ENCODE results near the gene RNU6-1. TPM values are rescaled to one million over a fixed set of nuclear protein-coding genes. Genes with fewer than 3 reads are reported as not detected.

The RNU6-1 gene
- total RNA-seq, 2 experiments from 2014 or later: not detected

- TF ChIP-seq CTCF (conservative IDR thresholded peaks at IDR 0.05; ENCODE audit: low read length) (no peak), EZH2phosphoT487 (IDR thresholded peaks at IDR 0.05; ENCODE audit: borderline replicate concordance, low read depth, low read length) (no peak)
- intact Hi-C loops (cut with micrococcal nuclease; ENCODE audit: unreplicated experiment): no loop called here
- Histone ChIP-seq H3K9me3 (ENCODE audit: low read length) (no peaks in the 10 kb centered on the region), H2AFZ (ENCODE audit: low read length) (no peak overlapping the region), H3K27ac (ENCODE audit: low read depth, low read length, poor library complexity, severe bottlenecking) (no peak overlapping the region), H3K9me2 (ENCODE audit: insufficient read depth, low read length) (no peaks in the 10 kb centered on the region), H3K79me2 (ENCODE audit: insufficient read depth, low read depth, low read length) (no peaks in the 10 kb centered on the region), H3K36me3 (ENCODE audit: insufficient read depth, low read length) (no peaks in the 10 kb centered on the region; the same call in 1 of the 2 replicates), H4K20me1 (ENCODE audit: insufficient read depth, low read length) (no peaks in the 10 kb centered on the region), H3K4me3 (ENCODE audit: low read depth, low read length, poor library complexity, severe bottlenecking) (no peak overlapping the region), H3K4me1 (ENCODE audit: insufficient read depth, low read length, poor library complexity, severe bottlenecking) (peaks cover 10% of the 10 kb centered on the region), H3K4me2 (ENCODE audit: low read length) (no peak overlapping the region)
- ChIA-PET POLR2A (no interaction called here), CTCF (ENCODE audit: unreplicated experiment) (no interaction called here)
- no peak for DNase-seq (ENCODE audit: low spot score)
- BruUV-seq (replicated peaks): no TSS peak
Observed at GRCh38 chr15:67819636-67820035, 20.2 kb downstream of the RNU6-1 start.

- DNase-seq (ENCODE audit: low spot score): no peak
- Histone ChIP-seq H3K9me3 (ENCODE audit: low read length) (no peaks in the 10 kb centered on the region), H4K20me1 (ENCODE audit: insufficient read depth, low read length) (no peaks in the 10 kb centered on the region), H3K9me2 (ENCODE audit: insufficient read depth, low read length) (no peaks in the 10 kb centered on the region), H2AFZ (ENCODE audit: low read length) (no peak overlapping the region), H3K27ac (ENCODE audit: low read depth, low read length, poor library complexity, severe bottlenecking) (no peak overlapping the region), H3K4me3 (ENCODE audit: low read depth, low read length, poor library complexity, severe bottlenecking) (no peak overlapping the region), H3K4me1 (ENCODE audit: insufficient read depth, low read length, poor library complexity, severe bottlenecking) (peaks cover 4% of the 10 kb centered on the region), H3K4me2 (ENCODE audit: low read length) (no peak overlapping the region), H3K36me3 (ENCODE audit: insufficient read depth, low read length) (no peaks in the 10 kb centered on the region; the same call in 1 of the 2 replicates), H3K79me2 (ENCODE audit: insufficient read depth, low read depth, low read length) (no peaks in the 10 kb centered on the region)
- TF ChIP-seq EZH2phosphoT487 (IDR thresholded peaks at IDR 0.05; ENCODE audit: borderline replicate concordance, low read depth, low read length) (no peak), CTCF (conservative IDR thresholded peaks at IDR 0.05; ENCODE audit: low read length) (no peak)
- POLR2A ChIA-PET: interaction anchor here (0.7 kb wide), 1 partner anchor 258 kb away, joined by 3 read pairs; no protein-coding TSS in a partner anchor
- no TSS peak for BruUV-seq (replicated peaks)
- intact Hi-C loops (cut with micrococcal nuclease; ENCODE audit: unreplicated experiment): no loop called here
- CTCF ChIA-PET (ENCODE audit: unreplicated experiment): no interaction called here
Observed at GRCh38 chr15:67818464-67818863, 21.4 kb downstream of the RNU6-1 start.

GRCh38 chr15:67816668-67817067 lies 23.2 kb downstream of the RNU6-1 start:
- DNase-seq (ENCODE audit: low spot score): no peak
- H3K36me3 ChIP-seq (ENCODE audit: insufficient read depth, low read length): no peaks in the 10 kb centered on the region; the same call in 1 of the 2 replicates
- peaks cover 5% of the 10 kb centered on the region for H3K4me1 ChIP-seq (ENCODE audit: insufficient read depth, low read length, poor library complexity, severe bottlenecking)
- no peak overlapping the region for H2AFZ ChIP-seq (ENCODE audit: low read length)
- H3K4me2 ChIP-seq (ENCODE audit: low read length): no peak overlapping the region
- H3K9me2 ChIP-seq (ENCODE audit: insufficient read depth, low read length): no peaks in the 10 kb centered on the region
- no TSS peak for BruUV-seq (replicated peaks)
- ChIA-PET POLR2A (no interaction called here), CTCF (ENCODE audit: unreplicated experiment) (no interaction called here)
- TF ChIP-seq CTCF (conservative IDR thresholded peaks at IDR 0.05; ENCODE audit: low read length) (no peak), EZH2phosphoT487 (IDR thresholded peaks at IDR 0.05; ENCODE audit: borderline replicate concordance, low read depth, low read length) (no peak)
- intact Hi-C loops (cut with micrococcal nuclease; ENCODE audit: unreplicated experiment): no loop called here
- no peak overlapping the region for H3K27ac ChIP-seq (ENCODE audit: low read depth, low read length, poor library complexity, severe bottlenecking)
- no peak overlapping the region for H3K4me3 ChIP-seq (ENCODE audit: low read depth, low read length, poor library complexity, severe bottlenecking)
- no peaks in the 10 kb centered on the region for H3K79me2 ChIP-seq (ENCODE audit: insufficient read depth, low read depth, low read length)
- no peaks in the 10 kb centered on the region for H4K20me1 ChIP-seq (ENCODE audit: insufficient read depth, low read length)
- no peaks in the 10 kb centered on the region for H3K9me3 ChIP-seq (ENCODE audit: low read length)
